Measurements from ENCODE around the gene PHACTR3. TPM values are rescaled to one million over a fixed set of nuclear protein-coding genes. Genes with fewer than 3 reads are reported as not detected.

The PHACTR3 gene
- total RNA-seq, 1 experiment from 2014 or later = 30.6 TPM

DNA sequence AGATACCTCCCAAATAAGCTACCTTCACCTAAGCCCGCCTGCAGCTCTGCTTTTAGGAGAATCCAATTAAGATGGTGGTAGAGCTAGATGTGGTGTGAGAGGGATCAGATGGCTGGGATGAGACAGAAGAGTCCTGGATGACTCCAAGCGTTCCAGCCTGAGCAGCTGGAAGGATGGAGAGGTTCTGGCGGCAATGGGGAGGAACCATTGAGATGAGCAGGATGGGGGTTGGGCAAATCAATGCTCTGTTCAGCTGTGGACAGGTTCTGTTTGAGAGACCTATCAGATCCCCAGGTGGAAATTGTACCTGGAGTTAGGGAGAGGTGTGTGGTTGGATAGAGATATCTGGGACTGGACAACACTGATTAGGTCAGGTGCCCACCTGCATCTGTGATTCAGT is 23.0 kb downstream of the PHACTR3 start:
- Histone ChIP-seq H4K20me1 (ENCODE audit: low read length) (no peaks in the 10 kb centered on the region), H3K9me3 (ENCODE audit: low read length) (no peaks in the 10 kb centered on the region), H3K9ac (ENCODE audit: low read length) (no peak overlapping the region), H3F3A (ENCODE audit: low read length, unreplicated experiment) (no peaks in the 10 kb centered on the region), H3K27ac (ENCODE audit: low read length) (no peak overlapping the region), H2AFZ (ENCODE audit: low read length) (no peak overlapping the region), H3K27me3 (ENCODE audit: low read length) (peaks cover 94% of the 10 kb centered on the region), H3K4me3 (ENCODE audit: low read length) (no peak overlapping the region), H3K4me1 (ENCODE audit: insufficient read depth, low read length) (no peaks in the 10 kb centered on the region), H3K79me2 (ENCODE audit: low read length) (no peaks in the 10 kb centered on the region), H3K4me2 (ENCODE audit: low read length) (no peak overlapping the region), H3K36me3 (ENCODE audit: low read depth, low read length) (no peaks in the 10 kb centered on the region), H3K9me2 (replicated peaks; ENCODE audit: low read length) (no peaks in the 10 kb centered on the region)
- ChIA-PET CTCF (no interaction called here), POLR2A (ENCODE audit: unreplicated experiment) (no interaction called here)
- no peak for DNase-seq
- TF ChIP-seq EZH2 (IDR thresholded peaks at IDR 0.05; ENCODE audit: low read length, unreplicated experiment) (no peak), EZH2phosphoT487 (IDR thresholded peaks at IDR 0.05; ENCODE audit: borderline replicate concordance, low read length) (no peak)
- TF ChIP-seq, protein P1, sequence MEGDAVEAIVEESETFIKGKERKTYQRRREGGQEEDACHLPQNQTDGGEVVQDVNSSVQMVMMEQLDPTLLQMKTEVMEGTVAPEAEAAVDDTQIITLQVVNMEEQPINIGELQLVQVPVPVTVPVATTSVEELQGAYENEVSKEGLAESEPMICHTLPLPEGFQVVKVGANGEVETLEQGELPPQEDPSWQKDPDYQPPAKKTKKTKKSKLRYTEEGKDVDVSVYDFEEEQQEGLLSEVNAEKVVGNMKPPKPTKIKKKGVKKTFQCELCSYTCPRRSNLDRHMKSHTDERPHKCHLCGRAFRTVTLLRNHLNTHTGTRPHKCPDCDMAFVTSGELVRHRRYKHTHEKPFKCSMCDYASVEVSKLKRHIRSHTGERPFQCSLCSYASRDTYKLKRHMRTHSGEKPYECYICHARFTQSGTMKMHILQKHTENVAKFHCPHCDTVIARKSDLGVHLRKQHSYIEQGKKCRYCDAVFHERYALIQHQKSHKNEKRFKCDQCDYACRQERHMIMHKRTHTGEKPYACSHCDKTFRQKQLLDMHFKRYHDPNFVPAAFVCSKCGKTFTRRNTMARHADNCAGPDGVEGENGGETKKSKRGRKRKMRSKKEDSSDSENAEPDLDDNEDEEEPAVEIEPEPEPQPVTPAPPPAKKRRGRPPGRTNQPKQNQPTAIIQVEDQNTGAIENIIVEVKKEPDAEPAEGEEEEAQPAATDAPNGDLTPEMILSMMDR (conservative IDR thresholded peaks at IDR 0.05; ENCODE audit: low read depth, low read length) = no peak
- no peak for ATAC-seq
- intact Hi-C loops (cut with micrococcal nuclease) = no loop called here
- no TSS peak for BruUV-seq (replicated peaks)

GRCh38 chr20:59628171-59628570 is 23.8 kb downstream of the PHACTR3 start:
- intact Hi-C loops (cut with micrococcal nuclease) = no loop called here
- BruUV-seq (replicated peaks) = no TSS peak
- ATAC-seq (no peak), DNase-seq (no peak)
- Histone ChIP-seq H3K27ac (ENCODE audit: low read length) (no peak overlapping the region), H4K20me1 (ENCODE audit: low read length) (no peaks in the 10 kb centered on the region), H3K27me3 (ENCODE audit: low read length) (peaks cover 94% of the 10 kb centered on the region), H3K9ac (ENCODE audit: low read length) (no peak overlapping the region), H3K9me2 (replicated peaks; ENCODE audit: low read length) (no peaks in the 10 kb centered on the region), H3K79me2 (ENCODE audit: low read length) (no peaks in the 10 kb centered on the region), H3K4me1 (ENCODE audit: insufficient read depth, low read length) (no peaks in the 10 kb centered on the region), H3K36me3 (ENCODE audit: low read depth, low read length) (no peaks in the 10 kb centered on the region), H2AFZ (ENCODE audit: low read length) (no peak overlapping the region), H3K4me3 (ENCODE audit: low read length) (no peak overlapping the region), H3K9me3 (ENCODE audit: low read length) (no peaks in the 10 kb centered on the region), H3K4me2 (ENCODE audit: low read length) (no peak overlapping the region), H3F3A (ENCODE audit: low read length, unreplicated experiment) (no peaks in the 10 kb centered on the region)
- TF ChIP-seq EZH2 (IDR thresholded peaks at IDR 0.05; ENCODE audit: low read length, unreplicated experiment) (no peak), EZH2phosphoT487 (IDR thresholded peaks at IDR 0.05; ENCODE audit: borderline replicate concordance, low read length) (no peak)
- TF ChIP-seq, protein P1 (conservative IDR thresholded peaks at IDR 0.05; ENCODE audit: low read depth, low read length) = no peak
- POLR2A ChIA-PET (ENCODE audit: unreplicated experiment) = no interaction called here
- CTCF ChIA-PET = no interaction called here

DNA sequence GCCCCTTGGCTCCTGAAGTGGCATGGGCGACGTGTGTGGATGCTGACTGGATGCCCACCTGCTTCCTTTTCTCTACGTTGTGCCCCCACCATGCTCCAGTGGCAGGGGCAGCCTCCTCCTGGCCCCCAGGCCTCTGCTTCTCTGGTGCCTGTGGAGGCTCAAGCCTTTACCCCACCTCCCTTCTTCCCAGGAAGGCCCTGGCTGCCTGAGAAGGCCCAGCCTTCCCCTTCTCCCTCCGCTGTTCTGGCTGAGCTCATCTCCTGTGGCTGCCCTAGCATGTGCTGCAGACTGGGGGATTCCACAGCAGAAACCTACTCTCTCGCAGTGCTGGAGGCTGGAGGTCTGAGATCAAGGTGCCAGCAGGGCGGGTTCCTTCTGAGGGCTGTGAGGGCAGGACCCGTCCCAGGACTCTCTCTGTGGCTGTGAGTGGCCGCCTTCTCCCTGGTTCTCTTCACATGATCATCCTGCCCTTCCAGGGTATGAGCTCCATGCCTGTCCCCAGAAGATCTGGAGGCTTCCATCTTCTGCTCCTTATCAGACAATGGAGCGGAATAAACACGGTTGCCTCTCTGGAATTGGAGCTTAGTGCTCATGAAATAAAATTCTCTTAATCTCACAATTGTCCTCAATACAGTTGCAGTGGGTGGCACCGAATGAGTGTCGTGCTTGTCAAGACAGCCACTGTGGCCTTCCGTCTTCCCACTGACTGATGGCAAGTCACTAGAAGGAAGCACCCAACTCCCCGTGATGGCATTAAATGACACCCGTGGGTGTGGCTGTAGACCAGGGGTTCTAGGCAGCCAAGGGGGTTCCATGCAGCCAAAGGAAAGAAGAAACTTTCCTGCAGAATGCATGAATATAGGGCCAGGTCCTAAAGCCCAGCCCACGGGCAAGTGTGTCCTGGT is 25.1 kb downstream of the PHACTR3 start:
- ChIA-PET CTCF (no interaction called here), POLR2A (ENCODE audit: unreplicated experiment) (no interaction called here)
- Histone ChIP-seq H3K9ac (ENCODE audit: low read length) (no peak overlapping the region), H3K4me2 (ENCODE audit: low read length) (no peak overlapping the region), H3K9me2 (replicated peaks; ENCODE audit: low read length) (no peaks in the 10 kb centered on the region), H2AFZ (ENCODE audit: low read length) (no peak overlapping the region), H3K79me2 (ENCODE audit: low read length) (no peaks in the 10 kb centered on the region), H3K4me1 (ENCODE audit: insufficient read depth, low read length) (no peaks in the 10 kb centered on the region), H3K4me3 (ENCODE audit: low read length) (no peak overlapping the region), H3K9me3 (ENCODE audit: low read length) (no peaks in the 10 kb centered on the region), H3F3A (ENCODE audit: low read length, unreplicated experiment) (no peaks in the 10 kb centered on the region), H3K27me3 (ENCODE audit: low read length) (peaks cover 92% of the 10 kb centered on the region), H4K20me1 (ENCODE audit: low read length) (no peaks in the 10 kb centered on the region), H3K36me3 (ENCODE audit: low read depth, low read length) (no peaks in the 10 kb centered on the region), H3K27ac (ENCODE audit: low read length) (no peak overlapping the region)
- no TSS peak for BruUV-seq (replicated peaks)
- ATAC-seq (no peak), DNase-seq (no peak)
- intact Hi-C loops (cut with micrococcal nuclease) = no loop called here
- TF ChIP-seq EZH2 (IDR thresholded peaks at IDR 0.05; ENCODE audit: low read length, unreplicated experiment) = no peak
- TF ChIP-seq, protein P1 (conservative IDR thresholded peaks at IDR 0.05; ENCODE audit: low read depth, low read length) = no peak
- no peak for TF ChIP-seq EZH2phosphoT487 (IDR thresholded peaks at IDR 0.05; ENCODE audit: borderline replicate concordance, low read length)
